H1 (cell line): ENCODE data around the gene MARK3. TPM values are rescaled to one million over a fixed set of nuclear protein-coding genes. Genes with fewer than 3 reads are reported as not detected.

Source experiments
- CTCF ChIA-PET: fragments of 300-600 bp; sonication (Branson Sonifier 250); formaldehyde crosslinking; loops from one replicate; lab custom pipeline; 2021; ENCODE audit not compliant: partially characterized antibody; lab: Charles Lee
- POLR2A ChIA-PET: fragments of 300-600 bp; sonication (Branson Sonifier 250); formaldehyde crosslinking; loops from one replicate; lab custom pipeline; 2021; ENCODE audit warnings: inconsistent platforms; ENCODE audit not compliant: partially characterized antibody; lab: Charles Lee
- DNase-seq, 2 experiments: peaks; one replicate each; pipeline versions ENCODE4 v3.0.0 to v3.0.0-alpha.2; 2010 to 2022; ENCODE audit warnings: low spot score in 2 of 2, low read depth in 1 of 2, mixed read lengths in 1 of 2
- FAIRE-seq: peaks from 2 replicates; lab custom pipeline; 2011; peaks lifted over from hg19 to GRCh38; lab: Jason Lieb, UNC
- H2AFZ ChIP-seq: 2 replicates; pipeline ENCODE4 v1.8.1; 2012; ENCODE audit warnings: low read length, inconsistent platforms
- H2AK5ac ChIP-seq: 2 replicates; pipeline ENCODE4 v1.6.1; 2013; ENCODE audit warnings: low read depth, low read length
- H2BK120ac ChIP-seq: replicated peaks from 2 replicates; pipeline ENCODE3; 2013; ENCODE audit warnings: low read depth, low read length, inconsistent platforms
- H2BK12ac ChIP-seq: 2 replicates; pipeline ENCODE4 v1.6.1; 2013; ENCODE audit warnings: low read depth, low read length
- H2BK15ac ChIP-seq: 2 replicates; pipeline ENCODE4 v1.6.1; 2013; ENCODE audit warnings: low read length
- H2BK20ac ChIP-seq: 2 replicates; pipeline ENCODE4 v1.6.1; 2013; ENCODE audit warnings: low read length
- H2BK5ac ChIP-seq: 2 replicates; pipeline ENCODE4 v1.6.1; 2013; ENCODE audit warnings: low read depth, low read length
- H3K14ac ChIP-seq: 2 replicates; pipeline ENCODE4 v1.6.1; 2013; ENCODE audit warnings: inconsistent platforms; ENCODE audit not compliant: insufficient read length
- H3K18ac ChIP-seq: 2 replicates; pipeline ENCODE4 v1.6.1; 2013; ENCODE audit warnings: low read length; ENCODE audit errors: extremely low read depth
- H3K23ac ChIP-seq: 2 replicates; pipeline ENCODE4 v1.6.1; 2013; ENCODE audit warnings: inconsistent platforms; ENCODE audit not compliant: insufficient read length
- H3K23me2 ChIP-seq: 2 replicates; pipeline ENCODE4 v1.6.1; 2013; ENCODE audit warnings: low read depth, low read length
- H3K27ac ChIP-seq: 2 replicates; pipeline ENCODE4 v1.6.1; 2011; ENCODE audit warnings: low read depth, low read length, inconsistent platforms
- H3K27me3 ChIP-seq, 4 experiments: replicated peaks in 1 of 4; 1 replicate in 1 of 4; 2 replicates in 3 of 4; pipeline versions ENCODE4 v1.6.1 to v1.8.1; 2011 to 2013; ENCODE audit warnings: low read length in 3 of 4, mild to moderate bottlenecking in 3 of 4, inconsistent platforms in 2 of 4, mixed read lengths in 2 of 4, moderate library complexity in 1 of 4; ENCODE audit not compliant: control insufficient read depth in 3 of 4, insufficient read depth in 3 of 4; ENCODE audit errors: extremely low read depth in 1 of 4
- H3K36me3 ChIP-seq, 4 experiments: 2 replicates each; pipeline versions ENCODE4 v1.6.1 to v1.8.1; 2011 to 2013; ENCODE audit warnings: mild to moderate bottlenecking in 4 of 4, low read length in 3 of 4, moderate library complexity in 2 of 4, control low read depth in 1 of 4, inconsistent platforms in 1 of 4; ENCODE audit not compliant: insufficient read depth in 4 of 4, control insufficient read depth in 2 of 4
- H3K4ac ChIP-seq: replicated peaks from 2 replicates; pipeline ENCODE3; 2013; ENCODE audit warnings: low read length, low read depth, mixed read lengths, inconsistent platforms; ENCODE audit not compliant: insufficient read length
- H3K4me1 ChIP-seq, 4 experiments: replicated peaks in 1 of 4; 1 replicate in 1 of 4; 2 replicates in 3 of 4; pipeline versions ENCODE4 v1.6.1 to v1.8.1; 2011 to 2013; ENCODE audit warnings: low read length in 3 of 4, inconsistent platforms in 2 of 4, mixed read lengths in 1 of 4; ENCODE audit not compliant: insufficient read depth in 4 of 4, control insufficient read depth in 3 of 4
- H3K4me2 ChIP-seq, 2 experiments: 2 replicates each; pipeline versions ENCODE4 v1.6.1 to v1.8.1; 2011 to 2013; ENCODE audit warnings: low read depth in 2 of 2, low read length in 2 of 2, control low read depth in 1 of 2, inconsistent platforms in 1 of 2, mild to moderate bottlenecking in 1 of 2; ENCODE audit not compliant: insufficient read depth in 1 of 2
- H3K4me3 ChIP-seq, 4 experiments: fragments of 200-600, 300-600 bp in 1 of 4; sonication (generic), shearing (Covaris generic), sonication (Bioruptor Twin) in 1 of 4; 2 replicates each; pipeline versions ENCODE4 v1.5.1 to v1.8.1; 2011 to 2016; ENCODE audit warnings: low read length in 4 of 4, low read depth in 3 of 4, control low read depth in 2 of 4, inconsistent platforms in 2 of 4, mild to moderate bottlenecking in 2 of 4, mixed read lengths in 1 of 4, moderate library complexity in 1 of 4; ENCODE audit not compliant: insufficient read depth in 2 of 4; ENCODE audit errors: extremely low read depth in 1 of 4
- H3K56ac ChIP-seq: replicated peaks from 2 replicates; pipeline ENCODE3; 2013; ENCODE audit warnings: low read depth, mild to moderate bottlenecking, mixed read lengths, low read length, inconsistent platforms; ENCODE audit not compliant: insufficient read length
- H3K79me1 ChIP-seq: 2 replicates; pipeline ENCODE4 v1.6.1; 2013; ENCODE audit warnings: low read depth, low read length, control low read depth
- H3K79me2 ChIP-seq, 2 experiments: 2 replicates each; pipeline versions ENCODE4 v1.6.1 to v1.8.1; 2012 to 2013; ENCODE audit warnings: low read length in 2 of 2, mild to moderate bottlenecking in 2 of 2, inconsistent platforms in 1 of 2; ENCODE audit not compliant: insufficient read depth in 2 of 2, control insufficient read depth in 1 of 2
- H3K9ac ChIP-seq, 4 experiments: replicated peaks in 1 of 4; 1 replicate in 1 of 4; 2 replicates in 3 of 4; pipeline versions ENCODE4 v1.6.1 to v1.8.1; 2011 to 2013; ENCODE audit warnings: low read depth in 3 of 4, low read length in 3 of 4, control low read depth in 2 of 4, mild to moderate bottlenecking in 2 of 4, moderate library complexity in 2 of 4, inconsistent platforms in 1 of 4; ENCODE audit errors: extremely low read depth in 1 of 4
- H3K9me3 ChIP-seq, 2 experiments: 2 replicates each; pipeline versions ENCODE4 v1.6.1 to v1.8.1; 2012 to 2013; ENCODE audit warnings: mild to moderate bottlenecking in 2 of 2, moderate library complexity in 2 of 2, control low read depth in 1 of 2, inconsistent platforms in 1 of 2, low read depth in 1 of 2, low read length in 1 of 2, mixed read lengths in 1 of 2; ENCODE audit not compliant: insufficient read depth in 2 of 2
- H4K20me1 ChIP-seq, 2 experiments: replicated peaks in 1 of 2; 2 replicates each; pipeline versions ENCODE3 to v1.8.1; 2011 to 2013; ENCODE audit warnings: inconsistent platforms in 2 of 2, low read length in 2 of 2, mild to moderate bottlenecking in 1 of 2; ENCODE audit not compliant: insufficient read depth in 2 of 2, control insufficient read depth in 1 of 2
- H4K5ac ChIP-seq: 2 replicates; pipeline ENCODE4 v1.6.1; 2013; ENCODE audit warnings: low read length, low read depth, mixed read lengths, inconsistent platforms; ENCODE audit not compliant: insufficient read length
- H4K8ac ChIP-seq: 2 replicates; pipeline ENCODE4 v1.8.0; 2013; ENCODE audit warnings: mild to moderate bottlenecking, moderate library complexity, low read length, inconsistent platforms; ENCODE audit not compliant: insufficient read depth; ENCODE audit errors: extremely low read depth
- H4K91ac ChIP-seq: replicated peaks from 2 replicates; pipeline ENCODE3; 2013; ENCODE audit warnings: low read length, mixed read lengths, inconsistent platforms; ENCODE audit not compliant: insufficient read length
- EP300 ChIP-seq, 2 experiments: IDR thresholded peaks; 1 replicate in 1 of 2; 2 replicates in 1 of 2; pipeline ENCODE4 v1.6.1; 2011 to 2012; ENCODE audit warnings: low read depth in 2 of 2, low read length in 2 of 2, mild to moderate bottlenecking in 2 of 2, borderline replicate concordance in 1 of 2, inconsistent platforms in 1 of 2, moderate library complexity in 1 of 2
- RAD21 ChIP-seq, 2 experiments: IDR thresholded peaks in 1 of 2; conservative IDR thresholded peaks in 1 of 2; 2 replicates each; pipeline ENCODE4 v1.6.1; 2011; ENCODE audit warnings: low read depth in 2 of 2, low read length in 2 of 2, improper control_type of control experiment in 1 of 2, inconsistent platforms in 1 of 2, mild to moderate bottlenecking in 1 of 2, moderate library complexity in 1 of 2
- TEAD4 ChIP-seq: IDR thresholded peaks from 2 replicates; pipeline ENCODE4 v1.6.1; 2012; ENCODE audit warnings: low read depth, low read length, inconsistent platforms, mixed read lengths
- ZNF274 ChIP-seq: IDR thresholded peaks from 2 replicates; pipeline ENCODE4 v1.7.0; 2012; ENCODE audit warnings: low read length, borderline replicate concordance; ENCODE audit errors: extremely low read depth
- WGBS, 2 experiments: shearing (Covaris generic) in 1 of 2; methylation state at CpG; one replicate each; pipeline versions ENCODE4 v1.1.6 to v1.1.7; 2013 to 2015; ENCODE audit warnings: low lambda C conversion rate in 2 of 2, mixed read lengths in 2 of 2, inconsistent platforms in 1 of 2, low coverage in 1 of 2, missing lambda C conversion rate in 1 of 2; ENCODE audit not compliant: insufficient replicate concordance in 2 of 2, insufficient coverage in 1 of 2, insufficient read length in 1 of 2; ENCODE audit errors: extremely low coverage in 1 of 2, missing lambda C conversion rate in 1 of 2; 5-methylcytosine and 5-hydroxymethylcytosine counted together
- polyA plus RNA-seq, 7 experiments: library from polyadenylated mRNA; depleted of rRNA in 3 of 7; stranded (reverse) in 5 of 7; unstranded in 2 of 7; fragments of >200 nt in 5 of 7; fragments of 200-250 nt in 2 of 7; gene quantifications; 1 replicate in 5 of 7; 2 replicates in 1 of 7; 4 replicates in 1 of 7; pipeline versions ENCODE4 v1.2.1 to v1.2.3, GENCODE V29; 2011 to 2013; ENCODE audit warnings: missing spikeins in 2 of 7, mixed read lengths in 2 of 7
- total RNA-seq: library from RNA; stranded (reverse); fragmentation: NEBNext Ultra II Directional; extraction: Animal tissue kit (Norgen Biotek cat#: 25700); gene quantifications from 2 replicates; pipeline ENCODE4 v1.2.1, GENCODE V29; 2021
- TF ChIP-seq, protein P1 (sequence below), 3 experiments: IDR thresholded peaks; 1 replicate in 2 of 3; 2 replicates in 1 of 3; pipeline versions ENCODE4 v1.5.1 to v1.6.1; 2011; ENCODE audit warnings: low read length in 3 of 3, mild to moderate bottlenecking in 3 of 3, inconsistent platforms in 2 of 3, low read depth in 1 of 3, moderate library complexity in 1 of 3; ENCODE audit not compliant: insufficient read depth in 1 of 3; ENCODE audit errors: control extremely low read depth in 1 of 3

Gene MARK3
- total and polyA plus RNA-seq, 2 of the 8 experiments (the other 6 are each of a cell fraction or from before 2014, with no cell fraction given) = 39.4 to 76.9 TPM

DNA sequence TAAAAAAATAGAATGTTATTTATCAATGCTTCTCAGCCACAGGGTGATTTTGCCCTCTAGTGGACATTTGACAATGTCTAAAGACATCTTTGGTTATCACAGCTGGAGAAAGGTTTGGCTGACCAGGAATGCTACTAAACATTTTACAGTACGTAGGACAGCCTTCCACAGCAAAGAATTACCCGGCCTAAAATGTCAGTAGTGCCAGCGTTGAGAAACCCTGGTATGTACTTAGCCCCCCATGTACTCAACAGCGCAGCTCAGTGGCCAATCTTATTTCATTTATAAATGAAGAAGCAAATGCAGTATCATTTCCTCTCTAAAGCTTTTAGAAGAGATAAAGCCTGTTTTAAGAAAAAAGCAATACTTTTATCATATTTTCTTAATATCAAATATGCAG is 5.8 kb downstream of the MARK3 start:
- Histone ChIP-seq H2AFZ (no peak overlapping the region), H3K4ac (no peak overlapping the region), H3K14ac (no peak overlapping the region), H4K20me1 (peaks cover 20 to 36% of the 10 kb centered on the region in 2 experiments), H2BK12ac (no peak overlapping the region), H3K9me3 (no peaks in the 10 kb centered on the region), H4K91ac (no peak overlapping the region), H2BK15ac (no peak overlapping the region), H3K56ac (no peak overlapping the region), H3K79me1 (peaks cover 3% of the 10 kb centered on the region), H3K27me3 (no peaks in the 10 kb centered on the region), H3K9ac (no peak overlapping the region), H2AK5ac (no peak overlapping the region), H2BK5ac (no peak overlapping the region), H3K23me2 (peaks cover 3% of the 10 kb centered on the region), H3K4me2 (no peak overlapping the region), H3K18ac (no peak overlapping the region), H3K4me1 (peaks cover 0 to 6% (median 0%) of the 10 kb centered on the region in 4 experiments; a peak in 1 of 7 replicates), H4K5ac (no peak overlapping the region), H3K27ac (no peak overlapping the region), H3K36me3 (no peaks in the 10 kb centered on the region), H3K79me2 (peaks cover 36 to 93% of the 10 kb centered on the region in 2 experiments), H3K4me3 (no peak overlapping the region), H2BK20ac (no peak overlapping the region), H4K8ac (no peak overlapping the region), H3K23ac (no peak overlapping the region), H2BK120ac (no peak overlapping the region)
- ChIA-PET CTCF (interaction anchor here (0.6 to 6.5 kb wide), 38 partner anchors 9 to 425 kb away, joined by 3 to 35 read pairs (median 6); no protein-coding TSS in a partner anchor), POLR2A (interaction anchor here (0.9 to 3.9 kb wide), 5 partner anchors 46 to 68 kb away, joined by 3 to 26 read pairs (median 5); partner anchors contain the start of gene EIF5)
- TF ChIP-seq EP300 (IDR thresholded peaks at IDR 0.05; ENCODE audit: borderline replicate concordance in 1 of 2, low read depth in 2 of 2, low read length in 2 of 2) (no peak), RAD21 (IDR thresholded peaks at IDR 0.05 in 1 of 2, conservative IDR thresholded peaks at IDR 0.05 in 1 of 2; ENCODE audit: low read depth in 2 of 2, low read length in 2 of 2) (peak; percentile 16 to 35; a peak in 2 of 4 replicates), ZNF274 (no peak), TEAD4 (peak; percentile 48; the same call in 1 of the 2 replicates)
- TF ChIP-seq, protein P1, sequence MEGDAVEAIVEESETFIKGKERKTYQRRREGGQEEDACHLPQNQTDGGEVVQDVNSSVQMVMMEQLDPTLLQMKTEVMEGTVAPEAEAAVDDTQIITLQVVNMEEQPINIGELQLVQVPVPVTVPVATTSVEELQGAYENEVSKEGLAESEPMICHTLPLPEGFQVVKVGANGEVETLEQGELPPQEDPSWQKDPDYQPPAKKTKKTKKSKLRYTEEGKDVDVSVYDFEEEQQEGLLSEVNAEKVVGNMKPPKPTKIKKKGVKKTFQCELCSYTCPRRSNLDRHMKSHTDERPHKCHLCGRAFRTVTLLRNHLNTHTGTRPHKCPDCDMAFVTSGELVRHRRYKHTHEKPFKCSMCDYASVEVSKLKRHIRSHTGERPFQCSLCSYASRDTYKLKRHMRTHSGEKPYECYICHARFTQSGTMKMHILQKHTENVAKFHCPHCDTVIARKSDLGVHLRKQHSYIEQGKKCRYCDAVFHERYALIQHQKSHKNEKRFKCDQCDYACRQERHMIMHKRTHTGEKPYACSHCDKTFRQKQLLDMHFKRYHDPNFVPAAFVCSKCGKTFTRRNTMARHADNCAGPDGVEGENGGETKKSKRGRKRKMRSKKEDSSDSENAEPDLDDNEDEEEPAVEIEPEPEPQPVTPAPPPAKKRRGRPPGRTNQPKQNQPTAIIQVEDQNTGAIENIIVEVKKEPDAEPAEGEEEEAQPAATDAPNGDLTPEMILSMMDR (IDR thresholded peaks at IDR 0.05; ENCODE audit: control extremely low read depth in 1 of 3, insufficient read depth in 1 of 3, low read depth in 1 of 3, low read length in 3 of 3) = peak in 1 of 3 experiments; percentile 34; a peak in 2 of 4 replicates
- FAIRE-seq = no peak
- no peak for DNase-seq
- 50% methylated on average over 4 of the region's 4 CpGs; no CpG with 5 or more reads in 1 of the 2 experiments for WGBS, 2 experiments
